Pancreas (tissue), 10 donors: ENCODE measurements around the gene DLG2. TPM values are rescaled to one million over a fixed set of nuclear protein-coding genes. Genes with fewer than 3 reads are reported as not detected.

Experiments used
- ATAC-seq, 4 donors: fragments of 200-7000 bp; cut with Tn5 transposase; one replicate each; pipeline versions ENCODE4 v1.8.0 to v1.9.1; 2020; ENCODE audit warnings: mild to moderate bottlenecking in 4 of 4, moderate library complexity in 4 of 4
- DNase-seq, 6 donors: peaks; one replicate each; pipeline ENCODE4 v3.0.0-alpha.2; 2020
- FAIRE-seq: peaks from 2 replicates; lab custom pipeline; 2012; peaks lifted over from hg19 to GRCh38; lab: Jason Lieb, UNC
- H3K27ac ChIP-seq, 4 donors: fragments of 200-600 bp; sonication (generic); 1 replicate in 3 of 4; 2 replicates in 1 of 4; pipeline versions ENCODE4 v1.5.0 to v1.8.0; 2020
- H3K27me3 ChIP-seq, 4 donors: fragments of 200-600 bp; one replicate each; pipeline ENCODE4 v1.8.0; 2021
- H3K36me3 ChIP-seq, 3 donors: fragments of 200-600 bp; sonication (generic) in 1 of 3; one replicate each; pipeline versions ENCODE4 v1.5.0 to v1.8.0; 2020 to 2021
- H3K4me1 ChIP-seq, 3 donors: fragments of 200-600 bp; one replicate each; pipeline ENCODE4 v1.8.0; 2021
- H3K4me3 ChIP-seq, 4 donors: fragments of 200-600 bp; sonication (generic) in 2 of 4; one replicate each; pipeline versions ENCODE4 v1.5.0 to v1.8.0; 2020 to 2021
- H3K9me3 ChIP-seq, 4 donors: fragments of 200-600 bp; one replicate each; pipeline ENCODE4 v1.8.0; 2021
- WGBS, 2 donors: extraction: QIAGEN DNeasy Blood & Tissue Kit; methylation state at CpG; one replicate each; pipeline ENCODE4 v1.1.7; 2013; 5-methylcytosine and 5-hydroxymethylcytosine counted together
- intact Hi-C, 3 donors: fragments of 100-400 bp; cut with DNase I; formaldehyde crosslinking; loops; one replicate each; pipeline versions ENCODE4 v1.11.1 to v1.14.2; 2022
- polyA plus RNA-seq, 2 donors: library from polyadenylated mRNA; stranded (reverse); fragments of 200-250 nt; gene quantifications; one replicate each; pipeline ENCODE4 v1.2.3, GENCODE V29; 2013
- total RNA-seq, 6 donors: library from RNA; stranded (reverse); fragmentation: NEBNext Ultra II Directional in 4 of 6; extraction: Animal tissue kit (Norgen Biotek cat#: 25700) in 4 of 6; gene quantifications; one replicate each; pipeline versions ENCODE4 v1.2.1 to v1.2.4, GENCODE V29; 2021 to 2023
- TF ChIP-seq, protein P1 (sequence below), 4 donors: fragments of 200-600 bp; sonication (generic) in 3 of 4; IDR thresholded peaks; one replicate each; pipeline versions ENCODE4 v1.5.0 to v1.8.0; 2021; ENCODE audit warnings: antibody characterized with exemption in 4 of 4
- donor health status: healthy with polysubstance abuse.
- donor health status: DM: no; HTN: no; CAD: no; lungs with moderate emphysema.
- donor health status: DM: no; HTN: no; CAD: no.
- donor health status: control.
- donor health status: control.
- donor health status: Bipolar disorder and iron deficiency.
- donor health status: DM: yes; HTN: yes; CAD: no.
- donor health status: DM: no; HTN: no; CAD: no.
- donor health status: DM: no; HTN: no; CAD: no.
- donor health status: DM: yes; HTN: yes; CAD: no.

DLG2 gene
- total and polyA plus RNA-seq, 8 donors = 1.2 to 5.4 (median 3.6) TPM

DNA sequence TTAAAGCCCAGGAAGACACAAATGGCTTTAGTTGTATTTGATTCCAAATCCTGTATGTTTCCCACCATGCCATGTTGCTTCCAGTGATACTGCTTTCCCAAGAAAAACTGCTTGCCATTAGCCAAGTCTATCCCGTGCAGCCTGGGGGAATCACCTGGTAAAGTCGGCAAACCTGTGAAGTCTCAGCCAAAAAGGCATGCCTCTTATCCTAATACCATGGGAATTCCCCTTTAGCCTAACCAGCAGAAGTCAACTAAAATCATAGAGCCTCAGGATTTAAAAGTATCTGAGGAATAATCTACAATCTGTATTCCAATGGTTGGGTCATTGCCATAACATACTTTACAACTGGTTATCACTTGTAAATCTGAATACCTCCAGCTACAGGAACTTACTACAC, 869.4 kb downstream of the DLG2 start:
- Histone ChIP-seq H3K36me3 (no peaks in the 10 kb centered on the region), H3K9me3 (no peaks in the 10 kb centered on the region), H3K27ac (no peak overlapping the region), H3K4me1 (no peaks in the 10 kb centered on the region), H3K4me3 (no peak overlapping the region), H3K27me3 (no peaks in the 10 kb centered on the region)
- TF ChIP-seq, protein P1, sequence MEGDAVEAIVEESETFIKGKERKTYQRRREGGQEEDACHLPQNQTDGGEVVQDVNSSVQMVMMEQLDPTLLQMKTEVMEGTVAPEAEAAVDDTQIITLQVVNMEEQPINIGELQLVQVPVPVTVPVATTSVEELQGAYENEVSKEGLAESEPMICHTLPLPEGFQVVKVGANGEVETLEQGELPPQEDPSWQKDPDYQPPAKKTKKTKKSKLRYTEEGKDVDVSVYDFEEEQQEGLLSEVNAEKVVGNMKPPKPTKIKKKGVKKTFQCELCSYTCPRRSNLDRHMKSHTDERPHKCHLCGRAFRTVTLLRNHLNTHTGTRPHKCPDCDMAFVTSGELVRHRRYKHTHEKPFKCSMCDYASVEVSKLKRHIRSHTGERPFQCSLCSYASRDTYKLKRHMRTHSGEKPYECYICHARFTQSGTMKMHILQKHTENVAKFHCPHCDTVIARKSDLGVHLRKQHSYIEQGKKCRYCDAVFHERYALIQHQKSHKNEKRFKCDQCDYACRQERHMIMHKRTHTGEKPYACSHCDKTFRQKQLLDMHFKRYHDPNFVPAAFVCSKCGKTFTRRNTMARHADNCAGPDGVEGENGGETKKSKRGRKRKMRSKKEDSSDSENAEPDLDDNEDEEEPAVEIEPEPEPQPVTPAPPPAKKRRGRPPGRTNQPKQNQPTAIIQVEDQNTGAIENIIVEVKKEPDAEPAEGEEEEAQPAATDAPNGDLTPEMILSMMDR (IDR thresholded peaks at IDR 0.05) = no peak
- FAIRE-seq (no peak), ATAC-seq (no peak), DNase-seq (no peak)
- WGBS, 2 donors = 54 to 84% methylated on average over 2 of the region's 2 CpGs
- intact Hi-C loops = no loop called here

DNA sequence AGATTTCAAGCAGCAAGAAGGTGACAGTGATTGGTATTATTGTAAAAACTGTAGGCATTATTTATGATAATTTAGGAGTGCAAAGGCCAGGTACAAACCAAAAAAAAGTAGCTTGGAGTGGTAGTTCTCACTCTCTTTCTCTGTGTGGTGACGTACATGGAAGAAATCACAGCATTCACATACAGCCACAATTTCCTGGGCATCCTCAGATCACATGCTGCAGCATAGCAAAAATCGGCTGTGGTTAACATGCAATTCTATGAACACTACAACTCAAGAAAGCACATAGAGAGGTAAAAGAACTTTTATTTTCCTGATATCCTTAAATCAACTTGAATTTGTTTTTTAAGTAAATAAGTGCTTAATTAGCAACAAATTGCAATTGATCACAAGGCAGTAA, 875.8 kb downstream of the DLG2 start:
- TF ChIP-seq, protein P1 (IDR thresholded peaks at IDR 0.05) = no peak
- Histone ChIP-seq H3K36me3 (no peaks in the 10 kb centered on the region), H3K4me1 (no peaks in the 10 kb centered on the region), H3K27me3 (no peaks in the 10 kb centered on the region), H3K9me3 (no peaks in the 10 kb centered on the region), H3K27ac (no peak overlapping the region), H3K4me3 (no peak overlapping the region)
- FAIRE-seq (no peak), DNase-seq (no peak), ATAC-seq (no peak)
- WGBS, 2 donors = 70 to 83% methylated on average over 2 of the region's 2 CpGs
- intact Hi-C loops = no loop called here

DNA sequence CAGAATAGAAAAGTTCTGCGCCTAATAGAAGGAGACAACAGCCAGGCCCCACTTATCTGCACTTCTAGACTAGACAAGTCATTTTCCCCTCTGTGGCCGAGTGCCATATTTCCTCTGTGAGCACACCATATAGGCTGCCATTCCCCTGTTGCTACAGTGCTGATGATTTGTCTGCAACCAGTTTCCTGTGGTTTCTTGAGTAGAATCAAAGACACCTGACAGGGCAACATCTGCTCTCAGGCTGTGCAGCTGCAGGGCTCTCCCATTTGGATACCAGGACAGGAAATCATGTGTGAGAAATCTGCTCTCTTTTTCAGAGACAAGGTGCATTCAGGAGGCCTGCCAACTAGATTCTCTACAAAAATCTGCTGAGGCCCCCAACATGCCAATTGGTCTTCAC, 879.3 kb downstream of the DLG2 start:
- Histone ChIP-seq H3K4me3 (no peak overlapping the region), H3K4me1 (no peaks in the 10 kb centered on the region), H3K27ac (no peak overlapping the region), H3K27me3 (no peaks in the 10 kb centered on the region), H3K9me3 (no peaks in the 10 kb centered on the region), H3K36me3 (no peaks in the 10 kb centered on the region)
- ATAC-seq (no peak), FAIRE-seq (no peak), DNase-seq (no peak)
- intact Hi-C loops = no loop called here
- TF ChIP-seq, protein P1 (IDR thresholded peaks at IDR 0.05) = no peak
- whole genome bisulfite sequencing, 2 donors = 74 to 83% methylated on average over 2 of the region's 2 CpGs

DNA sequence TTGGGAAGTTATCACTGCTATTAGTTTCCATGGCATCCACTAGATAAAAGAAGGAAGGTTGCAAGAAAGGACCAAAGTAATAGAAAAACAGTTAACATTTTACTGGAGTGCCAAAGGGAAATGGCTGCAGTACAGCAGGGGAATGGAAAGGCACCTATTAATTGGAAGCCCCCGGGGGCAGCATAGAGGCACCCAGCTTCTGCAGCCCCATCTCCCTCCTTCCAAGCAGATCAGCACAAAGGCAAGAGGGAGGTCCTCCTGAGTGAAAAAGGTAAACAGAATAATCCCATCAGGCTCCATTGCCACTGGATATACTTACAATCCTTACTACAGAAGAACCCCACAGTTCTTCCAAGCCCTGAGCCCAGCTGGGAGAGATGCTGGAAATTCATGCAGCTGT, 887.1 kb downstream of the DLG2 start:
- Histone ChIP-seq H3K27me3 (no peaks in the 10 kb centered on the region), H3K27ac (no peak overlapping the region), H3K4me3 (no peak overlapping the region), H3K4me1 (no peaks in the 10 kb centered on the region), H3K36me3 (no peaks in the 10 kb centered on the region), H3K9me3 (no peaks in the 10 kb centered on the region)
- WGBS, 2 donors = 63 to 82% methylated on average over 1 of the region's 1 CpG
- no peak for FAIRE-seq
- no peak for ATAC-seq
- intact Hi-C loops = no loop called here
- no peak for DNase-seq
- TF ChIP-seq, protein P1 (IDR thresholded peaks at IDR 0.05) = no peak

DNA sequence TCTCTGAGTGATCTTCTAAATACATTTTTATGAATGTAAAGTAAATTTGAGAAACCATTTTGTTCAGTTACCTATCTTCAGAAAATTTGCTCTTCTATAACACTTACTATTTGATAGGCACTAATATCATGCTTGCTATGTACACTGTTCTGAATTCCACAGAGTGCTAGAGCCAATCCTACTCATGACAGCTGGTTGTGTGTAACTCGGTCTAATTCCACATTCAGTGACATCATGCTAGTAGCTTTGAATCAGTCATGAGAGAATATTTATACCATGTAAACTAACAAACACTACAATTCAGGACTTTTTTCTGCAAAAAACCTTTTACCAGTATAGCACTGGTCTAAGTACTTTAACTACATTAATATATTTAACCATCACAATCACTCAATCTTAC, 902.9 kb downstream of the DLG2 start:
- no peak overlapping the region for H3K27ac ChIP-seq
- peaks cover 0 to 5% (median 0%) of the 10 kb centered on the region in 3 donors for H3K4me1 ChIP-seq
- H3K9me3 ChIP-seq = no peaks in the 10 kb centered on the region
- ATAC-seq (no peak), DNase-seq (no peak), FAIRE-seq (no peak)
- no peak overlapping the region for H3K4me3 ChIP-seq
- TF ChIP-seq, protein P1 (IDR thresholded peaks at IDR 0.05) = no peak
- H3K27me3 ChIP-seq = no peaks in the 10 kb centered on the region
- H3K36me3 ChIP-seq = no peaks in the 10 kb centered on the region
- intact Hi-C loops = no loop called here
- WGBS, 2 donors = 49 to 55% methylated on average over 1 of the region's 1 CpG
